ENCODE results near the gene MARCHF11. TPM values are rescaled to one million over a fixed set of nuclear protein-coding genes. Genes with fewer than 3 reads are reported as not detected.

MARCHF11 gene
- total RNA-seq = 3.0 and 5.1 TPM in 2 replicates
- 5.4 and 6.4 TPM in 2 replicates for polyA plus RNA-seq

GRCh38 chr5:16179511-16179935, at the start of gene MARCHF11:
MARCHF11 (minus strand) TSS chr5:16179791; CDS start chr5:16179575, 216 bp downstream.
- H3K27ac ChIP-seq = no peak within 1 kb of the TSS
- TF ChIP-seq CTCF (IDR thresholded peaks at IDR 0.05; ENCODE audit: low read depth, low read length) = no peak
- H3K9me3 ChIP-seq (ENCODE audit: low read depth) = no peaks in the 10 kb centered on the region
- no peaks in the 10 kb centered on the region for H3K36me3 ChIP-seq
- H3K4me1 ChIP-seq (ENCODE audit: low read depth) = peaks cover 8% of the 10 kb centered on the region
- peaks cover 62% of the 10 kb centered on the region for H3K27me3 ChIP-seq
- peak in 1 of 2 donors; percentile 62 for DNase-seq (ENCODE audit: low read depth in 1 of 2, low spot score in 1 of 2)
- H3K4me3 ChIP-seq = peak within 1 kb of the TSS; percentile 80

- H3K27me3 ChIP-seq = no peaks in the 10 kb centered on the region
- H3K9me3 ChIP-seq (ENCODE audit: low read depth) = no peaks in the 10 kb centered on the region
- TF ChIP-seq CTCF (IDR thresholded peaks at IDR 0.05; ENCODE audit: low read depth, low read length) = no peak
- no peak overlapping the region for H3K4me3 ChIP-seq
- no peak overlapping the region for H3K27ac ChIP-seq
- no peak for DNase-seq (ENCODE audit: low read depth in 1 of 2, low spot score in 1 of 2)
- no peaks in the 10 kb centered on the region for H3K36me3 ChIP-seq
- no peaks in the 10 kb centered on the region for H3K4me1 ChIP-seq (ENCODE audit: low read depth)
These were observed 46.3 kb upstream of the MARCHF11 start for GRCh38 chr5:16225927-16226326.

GRCh38 chr5:16192311-16192710, 12.7 kb upstream of the MARCHF11 start:
- Histone ChIP-seq H3K4me1 (ENCODE audit: low read depth) (no peaks in the 10 kb centered on the region), H3K27me3 (no peaks in the 10 kb centered on the region), H3K4me3 (no peak overlapping the region), H3K9me3 (ENCODE audit: low read depth) (no peaks in the 10 kb centered on the region), H3K27ac (no peak overlapping the region), H3K36me3 (no peaks in the 10 kb centered on the region)
- DNase-seq (ENCODE audit: low read depth in 1 of 2, low spot score in 1 of 2) = no peak
- no peak for TF ChIP-seq CTCF (IDR thresholded peaks at IDR 0.05; ENCODE audit: low read depth, low read length)

- DNase-seq (ENCODE audit: low read depth in 1 of 2, low spot score in 1 of 2) = no peak
- Histone ChIP-seq H3K4me3 (no peak overlapping the region), H3K27ac (no peak overlapping the region), H3K4me1 (ENCODE audit: low read depth) (peaks cover 8% of the 10 kb centered on the region), H3K27me3 (peaks cover 66% of the 10 kb centered on the region), H3K36me3 (no peaks in the 10 kb centered on the region), H3K9me3 (ENCODE audit: low read depth) (no peaks in the 10 kb centered on the region)
- no peak for TF ChIP-seq CTCF (IDR thresholded peaks at IDR 0.05; ENCODE audit: low read depth, low read length)
These were observed 1.1 kb upstream of the MARCHF11 start for GRCh38 chr5:16180789-16181082.

GRCh38 chr5:16179936-16180788, 571 bp upstream of the MARCHF11 start:
- Histone ChIP-seq H3K4me1 (ENCODE audit: low read depth) (peaks cover 8% of the 10 kb centered on the region), H3K36me3 (no peaks in the 10 kb centered on the region), H3K4me3 (peak overlapping the region; percentile 80), H3K9me3 (ENCODE audit: low read depth) (no peaks in the 10 kb centered on the region), H3K27ac (no peak overlapping the region), H3K27me3 (peaks cover 66% of the 10 kb centered on the region)
- peak in 1 of 2 donors; percentile 25 for DNase-seq (ENCODE audit: low read depth in 1 of 2, low spot score in 1 of 2)
- TF ChIP-seq CTCF (IDR thresholded peaks at IDR 0.05; ENCODE audit: low read depth, low read length) = no peak

Measured in cardiac muscle cell (in vitro differentiated cells and primary cell).